GM12801 (cell line): Measurements from ENCODE around the gene ABCC2.

Source experiments
- TF ChIP-seq, protein P1 (sequence below): IDR thresholded peaks from one replicate; pipeline ENCODE4 v1.5.1; 2011; ENCODE audit warnings: control low read depth; ENCODE audit not compliant: insufficient read length; ENCODE audit errors: extremely low read depth

Gene ABCC2

DNA sequence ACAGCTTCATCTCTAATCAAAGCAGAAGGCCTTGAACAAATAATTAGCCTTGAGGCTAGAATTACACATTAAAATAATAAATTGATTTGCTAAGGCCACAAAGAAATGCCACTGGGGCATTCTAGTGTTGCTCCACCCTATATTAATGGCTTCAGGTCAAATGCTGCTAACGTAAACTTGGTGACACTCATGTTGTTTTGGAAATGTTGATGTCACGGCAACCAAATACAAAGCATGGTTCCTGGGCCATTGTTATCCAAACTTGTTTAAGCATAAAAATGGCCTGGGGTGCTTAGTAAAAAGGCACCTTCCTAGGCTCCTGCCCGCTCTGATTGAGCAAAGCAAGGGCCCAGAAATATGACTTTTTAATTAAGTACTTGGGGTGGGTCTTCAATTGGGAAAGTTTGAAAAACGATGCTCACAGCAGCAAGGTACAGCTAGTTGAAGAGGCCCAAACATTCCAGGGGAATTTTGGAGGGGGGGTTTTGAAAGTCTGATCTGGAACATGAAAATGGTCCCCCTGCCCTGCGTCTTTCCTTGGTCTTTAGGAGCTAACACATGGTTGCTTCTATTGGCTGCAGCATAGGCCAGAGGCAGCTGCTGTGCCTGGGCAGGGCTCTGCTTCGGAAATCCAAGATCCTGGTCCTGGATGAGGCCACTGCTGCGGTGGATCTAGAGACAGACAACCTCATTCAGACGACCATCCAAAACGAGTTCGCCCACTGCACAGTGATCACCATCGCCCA is 67.8 kb downstream of the ABCC2 start:
- TF ChIP-seq, protein P1, sequence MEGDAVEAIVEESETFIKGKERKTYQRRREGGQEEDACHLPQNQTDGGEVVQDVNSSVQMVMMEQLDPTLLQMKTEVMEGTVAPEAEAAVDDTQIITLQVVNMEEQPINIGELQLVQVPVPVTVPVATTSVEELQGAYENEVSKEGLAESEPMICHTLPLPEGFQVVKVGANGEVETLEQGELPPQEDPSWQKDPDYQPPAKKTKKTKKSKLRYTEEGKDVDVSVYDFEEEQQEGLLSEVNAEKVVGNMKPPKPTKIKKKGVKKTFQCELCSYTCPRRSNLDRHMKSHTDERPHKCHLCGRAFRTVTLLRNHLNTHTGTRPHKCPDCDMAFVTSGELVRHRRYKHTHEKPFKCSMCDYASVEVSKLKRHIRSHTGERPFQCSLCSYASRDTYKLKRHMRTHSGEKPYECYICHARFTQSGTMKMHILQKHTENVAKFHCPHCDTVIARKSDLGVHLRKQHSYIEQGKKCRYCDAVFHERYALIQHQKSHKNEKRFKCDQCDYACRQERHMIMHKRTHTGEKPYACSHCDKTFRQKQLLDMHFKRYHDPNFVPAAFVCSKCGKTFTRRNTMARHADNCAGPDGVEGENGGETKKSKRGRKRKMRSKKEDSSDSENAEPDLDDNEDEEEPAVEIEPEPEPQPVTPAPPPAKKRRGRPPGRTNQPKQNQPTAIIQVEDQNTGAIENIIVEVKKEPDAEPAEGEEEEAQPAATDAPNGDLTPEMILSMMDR = no peak

DNA sequence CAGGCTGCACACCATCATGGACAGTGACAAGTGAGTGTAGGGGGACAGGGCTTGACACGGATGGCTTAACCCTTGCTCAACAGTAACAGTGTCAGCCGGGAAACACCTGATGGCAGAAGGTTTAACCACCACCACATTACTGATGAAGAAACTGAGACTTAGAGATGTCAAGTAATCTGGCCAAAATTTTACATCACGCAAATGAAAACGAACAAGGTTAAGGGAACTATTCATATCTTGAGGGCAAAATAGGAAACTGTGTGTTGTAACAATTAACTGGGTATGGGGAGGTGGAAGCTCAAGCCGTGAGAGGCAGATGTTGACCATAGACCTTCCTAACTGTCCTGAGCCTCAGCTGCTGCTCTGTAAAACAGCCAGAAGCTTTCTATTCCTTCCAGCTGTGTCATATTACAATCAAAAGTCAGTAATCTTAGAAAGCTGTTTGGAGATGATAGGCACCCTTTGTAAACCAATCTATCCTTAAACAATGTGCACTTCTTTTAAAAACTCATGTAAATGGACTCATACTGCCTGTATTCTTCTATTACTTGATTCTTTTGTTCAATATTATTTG is 68.4 kb downstream of the ABCC2 start:
- TF ChIP-seq, protein P1 = no peak

DNA sequence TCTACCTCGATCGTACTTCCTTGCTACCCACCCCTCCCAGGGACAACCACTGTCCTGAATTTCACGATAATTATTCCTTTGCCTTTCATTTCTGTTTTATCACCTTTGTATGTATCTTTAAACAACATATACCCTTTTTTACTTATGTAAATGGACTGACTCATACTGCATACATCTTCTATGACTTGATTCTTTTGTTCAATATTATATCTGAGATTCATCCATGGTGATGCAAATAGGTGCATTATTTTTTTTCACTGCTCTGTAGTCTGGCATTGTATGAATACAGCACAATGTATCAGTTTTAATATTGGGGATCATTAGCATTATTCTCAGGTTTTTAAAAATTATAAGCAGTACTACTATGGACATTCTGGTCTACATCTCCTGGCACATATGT is 69.4 kb downstream of the ABCC2 start:
- TF ChIP-seq, protein P1 = no peak

DNA sequence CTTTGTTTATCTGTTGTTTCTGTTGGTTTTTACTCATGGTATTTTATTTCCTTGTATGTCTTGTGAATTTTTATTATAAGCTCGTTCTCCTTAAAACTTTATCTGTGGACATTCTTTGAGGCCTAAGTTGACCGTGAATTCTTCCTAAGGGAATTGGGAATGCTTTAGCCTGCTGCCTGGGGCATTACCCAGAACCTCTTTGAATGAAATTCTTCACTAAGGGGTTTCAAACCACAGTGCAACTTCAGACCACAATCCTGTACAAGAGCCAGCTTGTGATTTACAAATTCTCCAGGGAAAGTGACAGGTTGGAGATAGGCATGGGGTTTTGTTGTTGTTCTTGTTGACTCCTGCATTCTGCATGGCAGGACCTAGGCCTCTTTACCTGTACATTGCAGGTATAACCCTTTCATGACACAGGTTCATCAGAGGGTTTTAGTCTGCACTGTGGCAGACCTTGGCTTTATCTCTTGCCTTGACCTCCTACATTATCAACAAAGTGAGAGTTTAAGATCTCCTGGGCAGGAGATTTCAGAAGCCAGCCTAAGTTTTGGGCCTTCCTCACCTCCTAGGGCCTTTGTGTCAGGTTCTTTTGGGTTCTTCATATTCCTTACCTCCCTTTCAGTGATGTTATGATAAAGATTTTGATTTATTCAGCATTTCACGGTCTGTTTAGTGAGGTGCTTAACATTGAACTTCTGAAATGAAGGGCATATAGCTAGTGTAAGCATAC is 70.2 kb downstream of the ABCC2 start:
- TF ChIP-seq, protein P1 = no peak

DNA sequence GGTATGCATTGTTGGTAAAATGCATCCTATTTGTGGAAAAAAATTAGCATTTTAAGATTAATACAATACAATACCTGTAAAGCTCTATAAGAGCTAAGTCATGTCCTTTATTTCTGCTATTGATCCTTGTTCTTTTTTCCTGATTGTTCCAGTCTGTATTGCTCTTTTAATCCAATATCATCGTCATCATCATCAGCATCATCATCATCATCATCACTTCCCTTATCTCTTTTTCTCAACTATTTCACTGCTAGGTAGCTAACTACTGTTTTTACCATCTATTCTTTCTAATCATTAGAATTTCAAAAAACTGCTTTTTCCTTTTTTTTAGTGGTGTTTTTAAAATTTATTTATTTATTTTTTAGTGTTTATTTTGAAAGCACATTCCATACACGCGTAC is 71.2 kb downstream of the ABCC2 start:
- TF ChIP-seq, protein P1 = no peak

DNA sequence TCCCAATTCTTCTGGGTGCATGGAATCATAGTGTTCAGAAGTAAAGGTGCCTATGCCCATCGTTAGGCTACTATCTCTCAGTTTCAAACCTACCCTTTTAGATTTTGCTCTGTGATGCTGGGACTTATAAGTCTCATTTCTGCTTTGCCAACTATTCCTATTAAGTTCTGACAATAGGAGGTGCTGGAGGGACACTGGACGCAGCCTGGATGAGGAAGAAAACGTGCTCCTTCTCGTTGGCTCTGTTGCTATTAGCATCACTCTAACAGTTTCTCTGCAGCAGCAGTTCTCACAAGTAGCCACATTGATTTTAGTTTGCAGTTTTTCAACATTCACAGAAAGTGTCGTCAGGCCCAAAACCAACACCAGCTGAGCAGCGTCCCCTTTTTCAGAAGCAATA is 72.4 kb downstream of the ABCC2 start:
- TF ChIP-seq, protein P1 = no peak

DNA sequence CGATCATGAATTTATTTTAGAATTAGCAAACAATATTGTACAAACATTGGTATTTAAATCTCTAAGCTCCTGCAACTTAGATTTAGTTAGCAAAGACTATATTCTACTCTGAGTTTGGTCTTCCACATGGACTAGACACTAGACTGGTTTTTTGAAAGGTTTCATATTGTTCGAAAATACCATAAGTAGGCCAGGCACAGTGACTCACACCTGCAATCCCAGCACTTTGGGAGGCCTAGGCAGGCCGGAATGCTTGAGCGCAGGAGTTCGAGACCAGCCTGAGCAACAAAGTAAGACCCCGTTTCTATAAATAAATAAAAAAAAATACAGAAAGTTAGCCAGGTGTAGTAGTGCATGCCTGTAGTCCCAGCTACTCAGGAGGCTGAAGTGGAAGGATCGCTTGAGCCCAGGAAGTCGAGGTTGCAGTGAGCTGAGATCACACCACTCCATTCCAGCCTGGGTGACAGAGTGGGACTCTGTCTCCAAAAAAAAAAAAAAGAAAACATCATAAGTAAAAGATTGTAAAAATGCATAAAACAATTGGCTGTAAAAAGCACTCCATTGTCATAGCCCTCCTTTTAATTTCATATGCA is 73.1 kb downstream of the ABCC2 start:
- TF ChIP-seq, protein P1 = no peak
